GM13977 (cell line): ENCODE measurements around the gene EPHB1.

Experiments used
- DNase-seq: peaks from one replicate; pipeline ENCODE4 v3.0.0; 2012; ENCODE audit warnings: low spot score
- CTCF ChIP-seq: IDR thresholded peaks from 2 replicates; pipeline ENCODE4 v1.5.1; 2012; ENCODE audit warnings: mild to moderate bottlenecking, control low read depth; ENCODE audit not compliant: insufficient read depth; ENCODE audit errors: extremely low read depth, missing control alignments
- in situ Hi-C: fragments of 300-500 bp; cut with MboI; formaldehyde crosslinking; loops from one replicate; pipeline ENCODE4 v1.12.0; 2022; ENCODE audit warnings: low sequenced_read_pairs, low pct_unique_long_range_greater_than_20kb, mixed read lengths, inconsistent platforms; ENCODE audit not compliant: unreplicated experiment

Gene EPHB1

GRCh38 chr3:134803652-134804051 lies 8.6 kb downstream of the EPHB1 start:
- no peak for TF ChIP-seq CTCF
- in situ Hi-C loops = no loop called here
- DNase-seq = no peak

DNA sequence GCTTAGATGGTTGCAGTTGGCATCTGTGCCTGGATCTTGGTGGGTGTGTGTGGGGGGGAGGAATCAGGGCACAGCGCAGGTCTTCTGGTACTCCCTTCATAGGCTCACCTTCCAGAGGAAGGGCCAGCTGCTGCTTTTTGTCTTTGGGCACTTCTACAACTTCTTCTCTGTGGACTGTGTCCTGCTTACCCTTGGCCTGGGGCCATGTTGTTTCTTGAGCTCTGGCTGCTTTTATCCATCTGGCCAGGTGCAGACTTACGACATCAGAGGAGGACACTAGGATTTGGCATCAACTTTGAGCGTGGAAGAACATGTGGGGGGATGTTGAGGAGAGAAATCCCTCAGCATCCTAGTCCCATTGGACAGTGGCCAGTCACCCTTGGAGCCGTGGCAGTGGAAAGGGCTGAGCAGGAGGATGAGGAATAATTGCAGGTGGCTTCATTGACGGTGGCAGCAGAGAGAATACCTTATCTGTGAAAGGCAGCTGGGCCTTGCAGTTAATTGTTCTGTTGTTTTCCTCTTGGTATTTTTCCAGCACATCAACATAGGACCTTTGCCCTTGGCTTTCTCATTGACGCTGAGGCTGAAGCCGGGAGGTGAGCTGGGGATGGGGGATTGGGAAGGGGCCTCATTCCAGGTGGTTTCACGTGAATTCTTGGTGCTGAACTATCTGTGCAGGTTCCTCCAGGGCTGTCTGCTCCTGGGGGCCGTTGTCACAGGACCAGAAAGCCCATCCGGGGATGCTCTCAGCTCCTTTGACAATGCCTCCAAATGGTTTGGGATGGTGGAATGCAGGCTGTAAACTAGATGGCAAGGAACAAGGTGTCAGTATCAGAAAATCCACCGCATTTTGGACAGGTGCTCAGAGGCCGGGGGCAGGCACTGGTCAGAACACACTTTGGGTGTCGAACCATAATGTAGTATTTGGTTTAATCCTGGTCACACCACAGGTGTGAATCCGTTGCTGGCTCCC lies 9.7 kb downstream of the EPHB1 start:
- DNase-seq = no peak
- no peak for TF ChIP-seq CTCF
- in situ Hi-C loops = no loop called here

DNA sequence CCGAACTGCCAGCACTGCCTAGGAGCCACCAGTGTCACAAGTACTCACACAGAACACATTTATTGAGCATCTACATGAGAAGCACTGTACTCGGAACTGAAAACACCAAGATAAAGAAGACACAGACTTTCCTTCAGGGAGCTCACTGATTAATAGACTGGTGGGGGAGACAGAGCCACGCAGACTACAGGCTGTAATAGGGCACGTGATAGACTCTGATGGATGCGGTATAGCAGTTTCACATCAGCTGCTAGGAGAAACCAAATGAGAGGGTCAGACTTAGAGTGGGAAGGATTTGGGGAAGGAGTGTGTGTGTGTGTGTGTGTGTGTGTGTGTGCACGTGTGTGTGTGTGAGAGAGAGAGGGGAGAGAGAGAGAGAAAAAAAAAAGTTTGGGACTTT lies 12.1 kb downstream of the EPHB1 start:
- no peak for DNase-seq
- TF ChIP-seq CTCF = no peak
- in situ Hi-C loops = no loop called here

DNA sequence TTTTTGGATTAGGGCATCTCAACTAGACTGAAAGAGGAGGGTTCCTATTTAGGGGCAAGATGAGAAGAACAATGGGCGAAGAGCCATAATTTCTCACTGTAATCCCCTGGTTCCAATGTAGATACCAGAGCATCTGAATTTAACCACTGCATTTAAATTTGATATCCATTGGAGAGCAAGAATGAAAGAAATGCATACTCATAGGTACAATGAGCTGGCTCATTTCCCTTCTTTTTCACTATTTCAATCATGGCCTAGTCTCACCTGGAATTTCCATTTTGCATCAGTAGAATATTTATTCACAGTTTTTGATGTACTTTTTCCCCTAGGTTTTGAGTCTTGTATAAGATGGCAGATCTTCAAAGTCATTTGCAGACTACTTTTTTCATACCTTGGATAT lies 13.8 kb downstream of the EPHB1 start:
- no peak for DNase-seq
- TF ChIP-seq CTCF = no peak
- in situ Hi-C loops = no loop called here

DNA sequence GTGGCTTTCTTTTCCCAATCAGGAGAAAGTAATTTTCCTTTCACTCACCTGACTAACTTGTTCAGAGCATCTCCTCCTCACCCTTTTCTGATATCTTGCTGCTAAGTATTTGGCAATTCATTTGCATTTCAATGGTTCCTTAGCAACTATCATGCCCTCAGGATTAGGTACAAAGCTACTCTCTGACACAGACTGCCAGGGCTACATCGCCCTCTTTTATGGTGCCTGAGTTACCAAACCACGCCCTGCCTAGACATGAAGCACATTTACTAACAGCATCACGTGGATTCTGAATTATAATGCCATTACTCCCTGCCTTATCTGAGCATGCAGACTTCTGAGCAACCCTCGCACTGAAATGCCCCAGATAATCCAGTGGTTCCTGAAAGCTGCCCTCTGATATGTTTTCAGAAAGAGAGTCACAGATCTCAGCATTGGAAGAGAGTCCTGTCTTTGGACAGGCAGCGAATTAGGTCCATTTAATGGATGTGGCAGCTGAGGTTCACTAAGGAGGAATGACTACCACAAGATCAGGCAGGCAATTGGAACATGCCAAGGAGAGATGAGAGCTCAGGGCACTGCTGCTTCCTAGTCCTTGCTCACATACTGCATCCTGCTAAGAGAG lies 14.5 kb downstream of the EPHB1 start:
- in situ Hi-C loops = no loop called here
- no peak for DNase-seq
- TF ChIP-seq CTCF = no peak

GRCh38 chr3:134810052-134810435 lies 15.0 kb downstream of the EPHB1 start:
- in situ Hi-C loops = no loop called here
- DNase-seq = no peak
- no peak for TF ChIP-seq CTCF
